ENCODE results near the gene KLHL11.
"Not testable (repeated sequence)": the region's sequence is repeated elsewhere in the genome, so short reads cannot be mapped to it uniquely, and the experiment has no call there.

KLHL11 gene

DNA sequence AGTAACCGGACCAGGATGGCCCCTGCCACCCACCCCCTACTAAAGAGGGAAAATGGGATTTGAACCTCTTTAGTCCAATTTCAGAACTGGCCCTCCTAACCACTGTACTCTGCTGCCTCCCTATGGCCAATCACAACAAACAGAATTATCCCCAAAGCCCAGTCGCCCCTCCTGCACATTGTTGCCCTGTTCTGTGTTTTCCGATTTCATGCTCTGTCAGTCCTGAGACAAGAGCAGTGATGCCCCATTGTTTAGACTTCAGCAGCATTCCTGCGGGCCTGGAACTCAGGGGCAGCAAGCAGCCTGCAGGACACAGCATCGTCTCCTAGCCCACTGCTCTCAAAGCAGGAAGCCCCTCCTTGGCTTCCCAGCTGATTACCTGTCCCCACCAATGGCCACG is 20.5 kb upstream of the KLHL11 start:
- H3K27ac ChIP-seq: no peak overlapping the region
- H3K27me3 ChIP-seq: no peaks in the 10 kb centered on the region
- no peak overlapping the region for H3K4me3 ChIP-seq (ENCODE audit: low read depth in 1 of 2, low read length in 1 of 2)
- H3K36me3 ChIP-seq: peaks cover 86% of the 10 kb centered on the region
- H3K4me1 ChIP-seq (ENCODE audit: control insufficient read depth in 1 of 2, insufficient read depth in 1 of 2, low read depth in 1 of 2, low read length in 1 of 2): no peaks in the 10 kb centered on the region
- TF ChIP-seq, protein P1, sequence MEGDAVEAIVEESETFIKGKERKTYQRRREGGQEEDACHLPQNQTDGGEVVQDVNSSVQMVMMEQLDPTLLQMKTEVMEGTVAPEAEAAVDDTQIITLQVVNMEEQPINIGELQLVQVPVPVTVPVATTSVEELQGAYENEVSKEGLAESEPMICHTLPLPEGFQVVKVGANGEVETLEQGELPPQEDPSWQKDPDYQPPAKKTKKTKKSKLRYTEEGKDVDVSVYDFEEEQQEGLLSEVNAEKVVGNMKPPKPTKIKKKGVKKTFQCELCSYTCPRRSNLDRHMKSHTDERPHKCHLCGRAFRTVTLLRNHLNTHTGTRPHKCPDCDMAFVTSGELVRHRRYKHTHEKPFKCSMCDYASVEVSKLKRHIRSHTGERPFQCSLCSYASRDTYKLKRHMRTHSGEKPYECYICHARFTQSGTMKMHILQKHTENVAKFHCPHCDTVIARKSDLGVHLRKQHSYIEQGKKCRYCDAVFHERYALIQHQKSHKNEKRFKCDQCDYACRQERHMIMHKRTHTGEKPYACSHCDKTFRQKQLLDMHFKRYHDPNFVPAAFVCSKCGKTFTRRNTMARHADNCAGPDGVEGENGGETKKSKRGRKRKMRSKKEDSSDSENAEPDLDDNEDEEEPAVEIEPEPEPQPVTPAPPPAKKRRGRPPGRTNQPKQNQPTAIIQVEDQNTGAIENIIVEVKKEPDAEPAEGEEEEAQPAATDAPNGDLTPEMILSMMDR (IDR thresholded peaks at IDR 0.05): no peak
- H3K9me3 ChIP-seq: no peaks in the 10 kb centered on the region

DNA sequence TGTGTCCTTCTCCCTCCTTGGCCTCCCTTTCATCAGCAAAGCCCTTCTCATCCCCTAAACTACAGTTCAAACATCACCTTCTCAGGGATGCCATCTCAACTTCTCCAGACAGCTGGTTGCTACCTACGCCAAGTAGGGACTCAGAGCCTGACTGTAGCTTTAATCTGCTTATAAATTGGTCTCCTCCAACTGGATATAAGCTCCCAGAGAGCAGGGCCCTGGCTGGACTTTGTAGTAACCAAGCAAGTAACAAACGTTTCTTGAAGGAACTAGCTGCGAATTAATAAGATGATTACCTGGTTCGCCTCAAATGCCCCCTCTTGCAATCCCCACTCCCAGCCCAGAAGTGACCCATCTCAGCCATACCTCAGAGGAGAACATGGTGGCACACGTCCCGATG is 17.5 kb upstream of the KLHL11 start:
- Histone ChIP-seq H3K27ac (no peak overlapping the region), H3K36me3 (peaks cover 79% of the 10 kb centered on the region), H3K4me1 (ENCODE audit: control insufficient read depth in 1 of 2, insufficient read depth in 1 of 2, low read depth in 1 of 2, low read length in 1 of 2) (no peaks in the 10 kb centered on the region), H3K27me3 (no peaks in the 10 kb centered on the region), H3K9me3 (no peaks in the 10 kb centered on the region), H3K4me3 (ENCODE audit: low read depth in 1 of 2, low read length in 1 of 2) (no peak overlapping the region)
- TF ChIP-seq, protein P1 (IDR thresholded peaks at IDR 0.05): no peak

DNA sequence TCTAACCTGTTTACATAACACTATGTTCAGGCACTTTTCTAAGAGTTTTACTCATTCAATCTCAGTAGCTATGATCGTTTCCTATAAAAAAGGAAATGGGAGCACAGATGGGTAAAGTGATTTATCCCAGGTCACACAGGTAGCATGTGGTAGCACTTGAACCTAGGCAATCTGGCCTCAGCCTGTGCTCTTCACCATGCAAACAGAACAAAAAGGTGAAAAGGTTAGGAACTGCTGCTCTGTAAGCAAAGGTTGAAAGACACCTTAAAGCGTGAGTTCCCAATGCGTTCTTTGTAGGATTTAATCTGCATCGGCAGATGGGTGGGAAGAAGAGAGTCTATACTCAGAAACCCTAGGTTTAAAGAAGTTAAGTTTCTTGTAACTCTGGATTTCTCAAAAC is 14.9 kb upstream of the KLHL11 start:
- H3K4me1 ChIP-seq (ENCODE audit: control insufficient read depth in 1 of 2, insufficient read depth in 1 of 2, low read depth in 1 of 2, low read length in 1 of 2): no peaks in the 10 kb centered on the region
- H3K27ac ChIP-seq: no peak overlapping the region
- H3K27me3 ChIP-seq: no peaks in the 10 kb centered on the region
- H3K4me3 ChIP-seq (ENCODE audit: low read depth in 1 of 2, low read length in 1 of 2): no peak overlapping the region
- TF ChIP-seq, protein P1 (IDR thresholded peaks at IDR 0.05): no peak
- H3K36me3 ChIP-seq: peaks cover 73% of the 10 kb centered on the region
- H3K9me3 ChIP-seq: no peaks in the 10 kb centered on the region

DNA sequence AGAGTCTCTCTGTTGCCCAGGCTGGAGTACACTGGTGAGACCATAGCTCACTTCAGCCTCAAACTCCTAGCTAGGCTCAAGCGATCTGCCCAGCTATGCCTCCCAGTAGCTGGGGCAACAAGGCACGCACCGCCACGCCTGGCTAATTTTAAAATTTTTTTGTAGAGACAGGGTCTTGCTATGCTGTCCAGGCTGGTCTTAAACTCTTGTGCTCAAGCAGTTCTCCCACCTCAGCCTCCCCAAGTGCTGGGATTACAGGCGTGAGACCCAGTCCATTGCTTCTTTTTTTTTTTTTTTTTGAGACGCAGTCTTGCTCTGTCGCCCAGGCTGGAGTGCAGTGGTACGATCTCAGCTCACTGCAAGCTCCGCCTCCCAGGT is 9.1 kb upstream of the KLHL11 start:
- H3K36me3 ChIP-seq: peaks cover 90% of the 10 kb centered on the region
- not testable (repeated sequence) for H3K27me3 ChIP-seq; H3K9me3 ChIP-seq; H3K4me3 ChIP-seq (ENCODE audit: low read depth in 1 of 2, low read length in 1 of 2); H3K4me1 ChIP-seq (ENCODE audit: control insufficient read depth in 1 of 2, insufficient read depth in 1 of 2, low read depth in 1 of 2, low read length in 1 of 2); H3K27ac ChIP-seq

DNA sequence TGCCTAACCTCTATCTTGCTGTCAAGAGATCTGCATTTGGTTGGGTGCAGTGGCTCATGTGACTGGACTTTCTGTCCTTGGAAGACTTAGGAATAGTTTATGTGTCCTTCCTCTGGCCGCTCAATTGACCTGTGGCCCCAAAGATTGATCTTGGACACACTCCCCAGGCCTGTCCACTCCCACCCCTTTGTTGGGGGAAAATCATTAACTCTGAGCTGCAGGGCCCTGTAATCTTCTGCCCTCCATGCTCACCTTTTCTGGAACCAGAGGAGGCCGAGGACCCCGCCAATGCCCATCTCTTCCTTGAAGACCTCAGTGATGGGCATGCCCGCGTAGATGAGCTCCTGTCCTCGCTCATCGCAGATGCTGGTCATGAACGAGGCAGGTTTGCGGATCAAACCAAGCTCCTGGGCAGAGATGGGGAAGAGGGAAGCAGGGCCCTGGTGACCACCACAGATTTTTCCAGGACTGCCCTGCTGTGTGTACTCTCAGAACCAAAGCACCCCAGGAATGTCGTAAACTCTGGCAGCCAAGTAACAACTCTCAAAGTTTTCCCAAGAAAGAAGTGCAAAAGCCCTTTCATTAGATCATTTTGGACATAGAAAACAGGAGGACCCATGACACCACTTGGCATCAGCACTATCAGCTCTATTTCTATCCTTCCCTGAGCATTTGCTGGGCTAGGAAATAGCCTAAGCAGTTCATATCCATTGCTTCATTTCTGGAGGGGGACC is 8.5 kb upstream of the KLHL11 start:
- peaks cover 90% of the 10 kb centered on the region for H3K36me3 ChIP-seq
- no peaks in the 10 kb centered on the region for H3K9me3 ChIP-seq
- H3K27me3 ChIP-seq: no peaks in the 10 kb centered on the region
- H3K27ac ChIP-seq: no peak overlapping the region
- H3K4me1 ChIP-seq (ENCODE audit: control insufficient read depth in 1 of 2, insufficient read depth in 1 of 2, low read depth in 1 of 2, low read length in 1 of 2): no peaks in the 10 kb centered on the region
- TF ChIP-seq, protein P1 (IDR thresholded peaks at IDR 0.05): no peak
- H3K4me3 ChIP-seq (ENCODE audit: low read depth in 1 of 2, low read length in 1 of 2): no peak overlapping the region

DNA sequence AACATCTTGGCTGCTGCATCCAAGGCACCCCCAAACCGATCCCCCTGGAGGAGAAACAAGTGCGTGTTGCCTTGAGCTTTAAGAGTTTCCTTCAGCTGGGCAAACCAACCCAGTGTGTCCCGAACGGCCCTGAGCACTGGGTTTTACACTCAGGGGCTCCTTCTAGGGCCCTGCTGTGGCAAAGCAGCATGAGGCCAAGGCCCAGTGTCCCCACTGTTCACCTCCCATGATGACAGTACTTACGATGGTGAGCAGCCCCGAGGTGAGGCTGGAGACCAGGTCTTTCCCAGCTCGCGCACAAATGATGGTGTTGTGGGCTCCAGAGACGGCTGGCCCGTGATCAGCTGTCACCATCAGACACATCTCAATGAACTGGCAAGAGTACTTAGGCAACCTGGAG is 6.6 kb upstream of the KLHL11 start:
- H3K27me3 ChIP-seq: no peaks in the 10 kb centered on the region
- TF ChIP-seq, protein P1 (IDR thresholded peaks at IDR 0.05): no peak

More for the DNA sequence above, 6.6 kb upstream of the KLHL11 start:
- H3K9me3 ChIP-seq: no peaks in the 10 kb centered on the region
- H3K36me3 ChIP-seq: peaks cover 79% of the 10 kb centered on the region
- H3K27ac ChIP-seq: no peak overlapping the region
- H3K4me1 ChIP-seq (ENCODE audit: control insufficient read depth in 1 of 2, insufficient read depth in 1 of 2, low read depth in 1 of 2, low read length in 1 of 2): no peaks in the 10 kb centered on the region
- no peak overlapping the region for H3K4me3 ChIP-seq (ENCODE audit: low read depth in 1 of 2, low read length in 1 of 2)

Measured in neutrophil (primary cell).